CD4-positive, alpha-beta memory T cell (primary cell): ENCODE data around the gene SPTA1. TPM values are rescaled to one million over a fixed set of nuclear protein-coding genes. Genes with fewer than 3 reads are reported as not detected.

Experiments
- polyA plus RNA-seq, 2 donors: library from polyadenylated mRNA; unstranded; fragments of 300-500 nt; fragmentation: Illumina TruSeq; gene quantifications; one replicate each; pipeline ENCODE4 v1.2.3, GENCODE V29; 2021
- total RNA-seq, 2 experiments: library from RNA; stranded (reverse); gene quantifications; one replicate each; pipeline ENCODE4 v1.2.3, GENCODE V29; 2021

SPTA1 gene
- total and polyA plus RNA-seq, 4 experiments from 2014 or later = not detected

Other genes starting within 250 kb of the SPTA1 start
- not detected for gene OR10K1, start 224.9 kb downstream of the SPTA1 start, total RNA-seq
- gene OR10K1, start 224.9 kb downstream of the SPTA1 start, polyA plus RNA-seq = not detected
- gene OR10R2, start 214.5 kb downstream of the SPTA1 start, total RNA-seq = not detected
- not detected for gene OR10R2, start 214.5 kb downstream of the SPTA1 start, polyA plus RNA-seq
- gene OR6Y1, start 132.3 kb downstream of the SPTA1 start, total RNA-seq = not detected
- not detected for gene OR6Y1, start 132.3 kb downstream of the SPTA1 start, polyA plus RNA-seq
- gene OR6P1, start 116.1 kb downstream of the SPTA1 start, total RNA-seq = not detected
- gene OR6P1, start 116.1 kb downstream of the SPTA1 start, polyA plus RNA-seq = not detected
- gene OR10X1, start 106.8 kb downstream of the SPTA1 start, total RNA-seq = not detected
- gene OR10X1, start 106.8 kb downstream of the SPTA1 start, polyA plus RNA-seq = not detected
- gene OR10Z1, start 81.4 kb downstream of the SPTA1 start, total RNA-seq = not detected
- not detected for gene OR10Z1, start 81.4 kb downstream of the SPTA1 start, polyA plus RNA-seq
- not detected for gene OR6K2, start 13.9 kb upstream of the SPTA1 start, total RNA-seq
- gene OR6K2, start 13.9 kb upstream of the SPTA1 start, polyA plus RNA-seq = not detected
- not detected for gene OR6K3, start 34.0 kb upstream of the SPTA1 start, total RNA-seq
- gene OR6K3, start 34.0 kb upstream of the SPTA1 start, polyA plus RNA-seq = not detected
- gene OR6K6, start 68.0 kb upstream of the SPTA1 start, total RNA-seq = not detected
- gene OR6K6, start 68.0 kb upstream of the SPTA1 start, polyA plus RNA-seq = not detected
- gene OR6N1, start 85.5 kb upstream of the SPTA1 start, total RNA-seq = not detected
- not detected for gene OR6N1, start 85.5 kb upstream of the SPTA1 start, polyA plus RNA-seq
- not detected for gene OR6N2, start 94.5 kb upstream of the SPTA1 start, total RNA-seq
- gene OR6N2, start 94.5 kb upstream of the SPTA1 start, polyA plus RNA-seq = not detected
- gene MNDA, start 144.6 kb upstream of the SPTA1 start, total RNA-seq = under 1 TPM; 0.50 to 0.55 TPM
- under 1 TPM; 0.29 to 0.57 TPM for gene MNDA, start 144.6 kb upstream of the SPTA1 start, polyA plus RNA-seq
- 10 to 100 TPM; 83.6 to 93.8 TPM for gene PYHIN1, start 244.8 kb upstream of the SPTA1 start, total RNA-seq
- 10 to 100 TPM; 41.9 to 58.0 TPM for gene PYHIN1, start 244.8 kb upstream of the SPTA1 start, polyA plus RNA-seq